GM23338 (cell line): Measurements from ENCODE around the gene DPH1. TPM values are rescaled to one million over a fixed set of nuclear protein-coding genes. Genes with fewer than 3 reads are reported as not detected.

Experiments used
- ATAC-seq: fragments of 200-7000 bp; cut with Tn5 transposase; 3 replicates; pipeline ENCODE4 v1.9.1; 2020
- DNase-seq: peaks from one replicate; pipeline ENCODE4 v3.0.0-alpha.2; 2015; ENCODE audit warnings: low spot score
- H2AFZ ChIP-seq: fragments of 200-600 bp; sonication (generic); 2 replicates; pipeline ENCODE4 v1.8.0; 2016; ENCODE audit warnings: antibody characterized with exemption, mild to moderate bottlenecking, moderate library complexity
- H3F3A ChIP-seq: fragments of 200-600 bp; sonication (generic); replicated peaks from 2 replicates; pipeline ENCODE4 v1.8.0; 2017; ENCODE audit warnings: antibody characterized with exemption, mixed run types, low read depth
- H3K27ac ChIP-seq: fragments of 200-600 bp; sonication (generic); 2 replicates; pipeline ENCODE4 v1.6.1; 2016; ENCODE audit warnings: low read depth
- H3K27me3 ChIP-seq: fragments of 200-600 bp; sonication (generic); 2 replicates; pipeline ENCODE4 v1.8.0; 2016; ENCODE audit warnings: mild to moderate bottlenecking, mixed run types, moderate library complexity; ENCODE audit not compliant: insufficient read depth
- H3K36me3 ChIP-seq: fragments of 200-600 bp; sonication (generic); 2 replicates; pipeline ENCODE4 v1.8.0; 2016; ENCODE audit warnings: mild to moderate bottlenecking; ENCODE audit not compliant: insufficient read depth
- H3K4me1 ChIP-seq: fragments of 200-600 bp; sonication (generic); 2 replicates; pipeline ENCODE4 v1.8.0; 2016; ENCODE audit warnings: mild to moderate bottlenecking, moderate library complexity; ENCODE audit not compliant: insufficient read depth
- H3K4me2 ChIP-seq: fragments of 200-600 bp; sonication (generic); 2 replicates; pipeline ENCODE4 v1.7.1; 2017; ENCODE audit warnings: mixed run types
- H3K4me3 ChIP-seq: fragments of 200-600 bp; sonication (generic); 2 replicates; pipeline ENCODE4 v1.6.1; 2016; ENCODE audit warnings: mixed run types
- H3K79me2 ChIP-seq: fragments of 200-600 bp; sonication (generic); replicated peaks from 2 replicates; pipeline ENCODE4 v1.8.0; 2017; ENCODE audit warnings: mild to moderate bottlenecking; ENCODE audit not compliant: insufficient read depth
- H3K9me2 ChIP-seq: fragments of 200-600 bp; sonication (generic); 2 replicates; pipeline ENCODE4 v1.8.0; 2017; ENCODE audit not compliant: insufficient read depth
- H4K20me1 ChIP-seq: fragments of 200-600 bp; sonication (generic); replicated peaks from 2 replicates; pipeline ENCODE4 v1.8.0; 2017; ENCODE audit warnings: mild to moderate bottlenecking; ENCODE audit not compliant: insufficient read depth
- H3K27ac Mint-ChIP-seq: 2 replicates; pipeline ENCODE4 v1.8.0; 2020; ENCODE audit warnings: inconsistent platforms, mild to moderate bottlenecking, moderate library complexity, mixed read lengths
- H3K27me3 Mint-ChIP-seq: 3 replicates; pipeline ENCODE4 v1.8.0; 2022; ENCODE audit warnings: low read depth, mild to moderate bottlenecking, moderate library complexity, mixed read lengths, inconsistent platforms; ENCODE audit not compliant: insufficient read depth, poor library complexity
- H3K36me3 Mint-ChIP-seq: 3 replicates; pipeline ENCODE4 v1.8.0; 2021; ENCODE audit warnings: low read depth, mild to moderate bottlenecking, inconsistent platforms, moderate library complexity, mixed read lengths
- H3K4me1 Mint-ChIP-seq: 3 replicates; pipeline ENCODE4 v1.8.0; 2020; ENCODE audit warnings: mild to moderate bottlenecking, inconsistent platforms, mixed read lengths
- H3K4me3 Mint-ChIP-seq: 3 replicates; pipeline ENCODE4 v1.8.0; 2021; ENCODE audit warnings: moderate library complexity, mild to moderate bottlenecking, inconsistent platforms, mixed read lengths
- H3K9me3 Mint-ChIP-seq: 3 replicates; pipeline ENCODE4 v1.8.0; 2020; ENCODE audit warnings: moderate library complexity, mild to moderate bottlenecking, inconsistent platforms, mixed read lengths
- CREB1 ChIP-seq: fragments of 250-450 bp; sonication (Bioruptor Pico); IDR thresholded peaks from 2 replicates; pipeline ENCODE4 v1.5.0; 2020; ENCODE audit warnings: low read depth, mild to moderate bottlenecking, moderate library complexity
- CTCF ChIP-seq, 2 experiments: fragments of 200-600 bp in 1 of 2; sonication (generic) in 1 of 2; conservative IDR thresholded peaks; 2 replicates each; pipeline versions ENCODE4 v1.5.1 to v1.6.1; 2016 to 2017; ENCODE audit warnings: antibody characterized with exemption in 2 of 2, low read depth in 2 of 2, mild to moderate bottlenecking in 2 of 2, moderate library complexity in 1 of 2
- ETS1 ChIP-seq: IDR thresholded peaks from 2 replicates; pipeline ENCODE4 v1.6.1; 2016; ENCODE audit warnings: antibody characterized with exemption
- EZH2 ChIP-seq: fragments of 200-600 bp; sonication (generic); IDR thresholded peaks from one replicate; pipeline ENCODE4 v1.8.0; 2017; ENCODE audit warnings: antibody characterized with exemption, mild to moderate bottlenecking, low read depth; ENCODE audit not compliant: unreplicated experiment
- EZH2phosphoT487 ChIP-seq: fragments of 200-600 bp; sonication (generic); IDR thresholded peaks from one replicate; pipeline ENCODE4 v1.8.1; 2018; ENCODE audit warnings: antibody characterized with exemption; ENCODE audit not compliant: unreplicated experiment
- JUNB ChIP-seq: IDR thresholded peaks from one replicate; pipeline ENCODE4 v1.6.1; 2016; ENCODE audit warnings: antibody characterized with exemption; ENCODE audit not compliant: unreplicated experiment
- NANOG ChIP-seq: IDR thresholded peaks from 2 replicates; pipeline ENCODE4 v1.6.1; 2016; ENCODE audit warnings: antibody characterized with exemption, borderline replicate concordance
- POLR2AphosphoS5 ChIP-seq: IDR thresholded peaks from 2 replicates; pipeline ENCODE4 v1.6.1; 2016; ENCODE audit warnings: antibody characterized with exemption, low read depth
- REST ChIP-seq: IDR thresholded peaks from one replicate; pipeline ENCODE4 v1.6.1; 2018; ENCODE audit warnings: antibody characterized with exemption; ENCODE audit not compliant: unreplicated experiment
- STAT1 ChIP-seq: IDR thresholded peaks from one replicate; pipeline ENCODE4 v1.6.1; 2016; ENCODE audit warnings: antibody characterized with exemption; ENCODE audit not compliant: unreplicated experiment
- ZNF114 ChIP-seq: fragments of 250-450 bp; sonication (Bioruptor Pico); IDR thresholded peaks from 2 replicates; pipeline ENCODE4 v1.5.0; 2020; ENCODE audit warnings: mild to moderate bottlenecking, moderate library complexity
- ZNF331 ChIP-seq: fragments of 250-450 bp; sonication (Bioruptor Pico); IDR thresholded peaks from 2 replicates; pipeline ENCODE4 v1.5.0; 2020; ENCODE audit warnings: low read depth, mild to moderate bottlenecking, moderate library complexity
- polyA plus RNA-seq: library from polyadenylated mRNA; unstranded; fragments of >200 nt; fragmentation: Nextera tagmentation; extraction: Ambion mirVana; gene quantifications from 2 replicates; pipeline ENCODE4 v1.2.1, GENCODE V29; 2016
- total RNA-seq: library from RNA; depleted of rRNA; stranded (reverse); fragments of >200 nt; shearing (Covaris generic); gene quantifications from 2 replicates; pipeline ENCODE4 v1.2.3, GENCODE V29; 2014
- TF ChIP-seq, protein P1 (sequence below): fragments of 250-450 bp; sonication (Bioruptor Pico); IDR thresholded peaks from 2 replicates; pipeline ENCODE4 v1.5.0; 2020; ENCODE audit warnings: mild to moderate bottlenecking, moderate library complexity

The DPH1 gene
- total and polyA plus RNA-seq, 2 experiments from 2014 or later, result 11.8 to 28.2 TPM

DNA sequence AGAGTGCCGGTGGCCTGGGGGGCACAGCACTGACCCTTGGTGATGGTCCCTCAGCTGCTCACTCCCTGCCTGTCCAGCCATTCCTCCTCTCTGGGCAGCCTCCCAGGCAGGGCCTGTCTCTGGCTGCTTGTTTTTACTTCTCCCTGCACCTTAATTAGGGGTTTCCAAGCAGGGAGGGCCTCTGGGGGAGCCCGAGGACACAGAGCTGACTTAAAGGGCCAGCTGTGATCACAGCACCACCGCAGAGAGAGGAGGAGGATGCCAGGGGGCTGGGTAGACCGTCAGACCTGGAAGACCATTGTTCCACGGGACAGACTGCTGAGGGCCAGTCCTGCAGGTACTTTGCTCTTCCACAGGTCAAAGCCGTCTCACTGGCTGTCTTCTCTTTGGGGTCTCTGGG lies 1.2 kb upstream of the DPH1 start:
- H4K20me1 ChIP-seq, result peaks cover 5% of the 10 kb centered on the region
- H3K4me2 ChIP-seq, result no peak overlapping the region
- no peaks in the 10 kb centered on the region for H3K9me2 ChIP-seq
- peaks cover 4% of the 10 kb centered on the region; the same call in 1 of the 2 replicates for H3K4me1 ChIP-seq
- H3K36me3 ChIP-seq, result no peaks in the 10 kb centered on the region
- ATAC-seq (no peak), DNase-seq (no peak)
- H3K27ac ChIP-seq, result no peak overlapping the region
- peaks cover 55% of the 10 kb centered on the region for H3K27me3 Mint-ChIP-seq
- peaks cover 4% of the 10 kb centered on the region for H3K4me1 Mint-ChIP-seq
- H3K4me3 ChIP-seq, result no peak overlapping the region
- peaks cover 60% of the 10 kb centered on the region for H3K27me3 ChIP-seq
- H3K4me3 Mint-ChIP-seq, result no peak overlapping the region
- no peaks in the 10 kb centered on the region for H3K79me2 ChIP-seq
- 0 out of 2 replicates have a peak, but pooled peaks cover 4% of the 10 kb centered on the region for H3F3A ChIP-seq
- H2AFZ ChIP-seq, result no peak overlapping the region
- H3K9me3 Mint-ChIP-seq, result no peaks in the 10 kb centered on the region
- H3K27ac Mint-ChIP-seq, result no peak overlapping the region
- H3K36me3 Mint-ChIP-seq, result no peaks in the 10 kb centered on the region; the same call in 2 of the 3 replicates
- TF ChIP-seq ZNF114 (no peak), EZH2phosphoT487 (no peak), POLR2AphosphoS5 (no peak), STAT1 (no peak), JUNB (no peak), ZNF331 (no peak), NANOG (no peak), EZH2 (no peak), ETS1 (no peak), REST (no peak), CTCF (conservative IDR thresholded peaks at IDR 0.05; ENCODE audit: low read depth in 2 of 2) (no peak), CREB1 (no peak)
- TF ChIP-seq, protein P1, sequence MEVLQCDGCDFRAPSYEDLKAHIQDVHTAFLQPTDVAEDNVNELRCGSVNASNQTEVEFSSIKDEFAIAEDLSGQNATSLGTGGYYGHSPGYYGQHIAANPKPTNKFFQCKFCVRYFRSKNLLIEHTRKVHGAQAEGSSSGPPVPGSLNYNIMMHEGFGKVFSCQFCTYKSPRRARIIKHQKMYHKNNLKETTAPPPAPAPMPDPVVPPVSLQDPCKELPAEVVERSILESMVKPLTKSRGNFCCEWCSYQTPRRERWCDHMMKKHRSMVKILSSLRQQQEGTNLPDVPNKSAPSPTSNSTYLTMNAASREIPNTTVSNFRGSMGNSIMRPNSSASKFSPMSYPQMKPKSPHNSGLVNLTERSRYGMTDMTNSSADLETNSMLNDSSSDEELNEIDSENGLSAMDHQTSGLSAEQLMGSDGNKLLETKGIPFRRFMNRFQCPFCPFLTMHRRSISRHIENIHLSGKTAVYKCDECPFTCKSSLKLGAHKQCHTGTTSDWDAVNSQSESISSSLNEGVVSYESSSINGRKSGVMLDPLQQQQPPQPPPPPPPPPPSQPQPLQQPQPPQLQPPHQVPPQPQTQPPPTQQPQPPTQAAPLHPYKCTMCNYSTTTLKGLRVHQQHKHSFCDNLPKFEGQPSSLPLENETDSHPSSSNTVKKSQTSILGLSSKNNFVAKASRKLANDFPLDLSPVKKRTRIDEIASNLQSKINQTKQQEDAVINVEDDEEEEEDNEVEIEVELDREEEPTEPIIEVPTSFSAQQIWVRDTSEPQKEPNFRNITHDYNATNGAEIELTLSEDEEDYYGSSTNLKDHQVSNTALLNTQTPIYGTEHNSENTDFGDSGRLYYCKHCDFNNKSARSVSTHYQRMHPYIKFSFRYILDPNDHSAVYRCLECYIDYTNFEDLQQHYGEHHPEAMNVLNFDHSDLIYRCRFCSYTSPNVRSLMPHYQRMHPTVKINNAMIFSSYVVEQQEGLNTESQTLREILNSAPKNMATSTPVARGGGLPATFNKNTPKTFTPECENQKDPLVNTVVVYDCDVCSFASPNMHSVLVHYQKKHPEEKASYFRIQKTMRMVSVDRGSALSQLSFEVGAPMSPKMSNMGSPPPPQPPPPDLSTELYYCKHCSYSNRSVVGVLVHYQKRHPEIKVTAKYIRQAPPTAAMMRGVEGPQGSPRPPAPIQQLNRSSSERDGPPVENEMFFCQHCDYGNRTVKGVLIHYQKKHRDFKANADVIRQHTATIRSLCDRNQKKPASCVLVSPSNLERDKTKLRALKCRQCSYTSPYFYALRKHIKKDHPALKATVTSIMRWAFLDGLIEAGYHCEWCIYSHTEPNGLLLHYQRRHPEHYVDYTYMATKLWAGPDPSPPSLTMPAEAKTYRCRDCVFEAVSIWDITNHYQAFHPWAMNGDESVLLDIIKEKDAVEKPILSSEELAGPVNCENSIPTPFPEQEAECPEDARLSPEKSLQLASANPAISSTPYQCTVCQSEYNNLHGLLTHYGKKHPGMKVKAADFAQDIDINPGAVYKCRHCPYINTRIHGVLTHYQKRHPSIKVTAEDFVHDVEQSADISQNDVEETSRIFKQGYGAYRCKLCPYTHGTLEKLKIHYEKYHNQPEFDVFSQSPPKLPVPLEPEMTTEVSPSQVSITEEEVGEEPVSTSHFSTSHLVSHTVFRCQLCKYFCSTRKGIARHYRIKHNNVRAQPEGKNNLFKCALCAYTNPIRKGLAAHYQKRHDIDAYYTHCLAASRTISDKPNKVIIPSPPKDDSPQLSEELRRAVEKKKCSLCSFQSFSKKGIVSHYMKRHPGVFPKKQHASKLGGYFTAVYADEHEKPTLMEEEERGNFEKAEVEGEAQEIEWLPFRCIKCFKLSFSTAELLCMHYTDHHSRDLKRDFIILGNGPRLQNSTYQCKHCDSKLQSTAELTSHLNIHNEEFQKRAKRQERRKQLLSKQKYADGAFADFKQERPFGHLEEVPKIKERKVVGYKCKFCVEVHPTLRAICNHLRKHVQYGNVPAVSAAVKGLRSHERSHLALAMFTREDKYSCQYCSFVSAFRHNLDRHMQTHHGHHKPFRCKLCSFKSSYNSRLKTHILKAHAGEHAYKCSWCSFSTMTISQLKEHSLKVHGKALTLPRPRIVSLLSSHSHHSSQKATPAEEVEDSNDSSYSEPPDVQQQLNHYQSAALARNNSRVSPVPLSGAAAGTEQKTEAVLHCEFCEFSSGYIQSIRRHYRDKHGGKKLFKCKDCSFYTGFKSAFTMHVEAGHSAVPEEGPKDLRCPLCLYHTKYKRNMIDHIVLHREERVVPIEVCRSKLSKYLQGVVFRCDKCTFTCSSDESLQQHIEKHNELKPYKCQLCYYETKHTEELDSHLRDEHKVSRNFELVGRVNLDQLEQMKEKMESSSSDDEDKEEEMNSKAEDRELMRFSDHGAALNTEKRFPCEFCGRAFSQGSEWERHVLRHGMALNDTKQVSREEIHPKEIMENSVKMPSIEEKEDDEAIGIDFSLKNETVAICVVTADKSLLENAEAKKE (CRISPR knock-in tag), result no peak
